GM12875 (cell line): ENCODE measurements around the gene C1QB.
"Not testable (repeated sequence)": the region's sequence is repeated elsewhere in the genome, so short reads cannot be mapped to it uniquely, and the experiment has no call there.

ENCODE experiments used
- H3K4me3 ChIP-seq: one replicate; pipeline ENCODE4 v1.5.1; 2011; ENCODE audit warnings: low read depth, low read length, control low read depth
- CTCF ChIP-seq: IDR thresholded peaks from 2 replicates; pipeline ENCODE4 v1.5.1; 2011; ENCODE audit warnings: low read depth, mild to moderate bottlenecking, control low read depth, inconsistent platforms, low read length, moderate library complexity, borderline replicate concordance; ENCODE audit not compliant: insufficient read depth

The C1QB gene

GRCh38 chr1:22662986-22663408 is 10.0 kb downstream of the C1QB start:
- TF ChIP-seq CTCF: no peak
- no peak overlapping the region for H3K4me3 ChIP-seq

GRCh38 chr1:22665752-22666151 is 12.7 kb downstream of the C1QB start:
- no peak for TF ChIP-seq CTCF
- no peak overlapping the region for H3K4me3 ChIP-seq

- no peak for TF ChIP-seq CTCF
- H3K4me3 ChIP-seq: no peak overlapping the region
These were observed 13.4 kb downstream of the C1QB start for GRCh38 chr1:22666412-22666811.

GRCh38 chr1:22668840-22669239 is 15.8 kb downstream of the C1QB start:
- not testable (repeated sequence) for H3K4me3 ChIP-seq

- no peak overlapping the region for H3K4me3 ChIP-seq
- no peak for TF ChIP-seq CTCF
These were observed 17.4 kb downstream of the C1QB start for GRCh38 chr1:22670352-22670975.

GRCh38 chr1:22671999-22672398 is 19.0 kb downstream of the C1QB start:
- no peak overlapping the region for H3K4me3 ChIP-seq
- no peak for TF ChIP-seq CTCF

- peak; percentile 57; the same call in 1 of the 2 replicates for TF ChIP-seq CTCF
- H3K4me3 ChIP-seq: no peak overlapping the region
These were observed 20.7 kb downstream of the C1QB start for GRCh38 chr1:22673486-22674409.
